Activated T-helper 2 cell treated with anti-CD3 and anti-CD28 coated beads, Interferon-gamma antibody, Interleukin-2, Interleukin-4, amounts not matched to agents 10 μg/mL and 5 μg/mL and 100 μg/mL, durations not matched to agents 14 hours and 24 hours and 36 hours (primary cell): Measurements from ENCODE around the gene GDF2. TPM values are rescaled to one million over a fixed set of nuclear protein-coding genes. Genes with fewer than 3 reads are reported as not detected.

Source experiments
- DNase-seq: peaks from one replicate; pipeline ENCODE4 v3.0.0; 2021; ENCODE audit warnings: low spot score
- H3K27ac Mint-ChIP-seq: one replicate; pipeline ENCODE4 v1.8.0; 2021; ENCODE audit warnings: mixed read lengths
- H3K27me3 Mint-ChIP-seq: one replicate; pipeline ENCODE4 v1.8.0; 2021; ENCODE audit warnings: low read depth, mixed read lengths
- H3K36me3 Mint-ChIP-seq: one replicate; pipeline ENCODE4 v1.8.0; 2021; ENCODE audit warnings: low read depth, mixed read lengths
- H3K4me1 Mint-ChIP-seq: one replicate; pipeline ENCODE4 v1.8.0; 2021; ENCODE audit warnings: low read depth, mixed read lengths
- H3K4me3 Mint-ChIP-seq: one replicate; pipeline ENCODE4 v1.8.0; 2021; ENCODE audit warnings: low read depth, mild to moderate bottlenecking, moderate library complexity, mixed read lengths
- H3K9me3 Mint-ChIP-seq: one replicate; pipeline ENCODE4 v1.8.0; 2021; ENCODE audit warnings: mixed read lengths
- intact Hi-C: fragments of 100-400 bp; cut with micrococcal nuclease; formaldehyde crosslinking; loops from one replicate; pipeline ENCODE4 v1.15.1; 2023
- total RNA-seq: library from RNA; stranded (reverse); gene quantifications from 2 replicates; pipeline ENCODE4 v1.2.3, GENCODE V29; 2022

Gene GDF2
- total RNA-seq, 1 donor from 2014 or later = not detected

- intact Hi-C loops = no loop called here
- peaks cover 2% of the 10 kb centered on the region for H3K4me1 Mint-ChIP-seq
- no peak for DNase-seq
- H3K9me3 Mint-ChIP-seq = no peaks in the 10 kb centered on the region
- no peak overlapping the region for H3K4me3 Mint-ChIP-seq
- no peaks in the 10 kb centered on the region for H3K27me3 Mint-ChIP-seq
- H3K36me3 Mint-ChIP-seq = no peaks in the 10 kb centered on the region
- H3K27ac Mint-ChIP-seq = no peak overlapping the region
These were observed 35.7 kb downstream of the GDF2 start for GRCh38 chr10:47357911-47358310.

- peaks cover 2% of the 10 kb centered on the region for H3K4me1 Mint-ChIP-seq
- no peak overlapping the region for H3K4me3 Mint-ChIP-seq
- H3K9me3 Mint-ChIP-seq = no peaks in the 10 kb centered on the region
- H3K27me3 Mint-ChIP-seq = no peaks in the 10 kb centered on the region
- no peak for DNase-seq
- H3K27ac Mint-ChIP-seq = no peak overlapping the region
- H3K36me3 Mint-ChIP-seq = no peaks in the 10 kb centered on the region
- intact Hi-C loops = no loop called here
These were observed 36.2 kb downstream of the GDF2 start for GRCh38 chr10:47358457-47358856.

- Mint-ChIP-seq H3K27me3 (no peaks in the 10 kb centered on the region), H3K4me3 (no peak overlapping the region), H3K9me3 (no peaks in the 10 kb centered on the region), H3K4me1 (peaks cover 2% of the 10 kb centered on the region), H3K36me3 (no peaks in the 10 kb centered on the region), H3K27ac (no peak overlapping the region)
- no peak for DNase-seq
- intact Hi-C loops = no loop called here
These were observed 36.8 kb downstream of the GDF2 start for GRCh38 chr10:47359101-47359500.

GRCh38 chr10:47359626-47360418 lies 37.6 kb downstream of the GDF2 start:
- Mint-ChIP-seq H3K36me3 (no peaks in the 10 kb centered on the region), H3K27ac (no peak overlapping the region), H3K27me3 (no peaks in the 10 kb centered on the region), H3K4me3 (no peak overlapping the region), H3K9me3 (no peaks in the 10 kb centered on the region), H3K4me1 (peaks cover 2% of the 10 kb centered on the region)
- DNase-seq = no peak
- intact Hi-C loops = no loop called here

GRCh38 chr10:47360419-47361040 lies 38.3 kb downstream of the GDF2 start:
- no peaks in the 10 kb centered on the region for H3K27me3 Mint-ChIP-seq
- H3K4me1 Mint-ChIP-seq = peaks cover 2% of the 10 kb centered on the region
- H3K36me3 Mint-ChIP-seq = no peaks in the 10 kb centered on the region
- intact Hi-C loops = no loop called here
- no peak overlapping the region for H3K4me3 Mint-ChIP-seq
- H3K9me3 Mint-ChIP-seq = no peaks in the 10 kb centered on the region
- DNase-seq = no peak
- H3K27ac Mint-ChIP-seq = no peak overlapping the region

- Mint-ChIP-seq H3K27me3 (no peaks in the 10 kb centered on the region), H3K4me3 (no peak overlapping the region), H3K36me3 (no peaks in the 10 kb centered on the region), H3K27ac (no peak overlapping the region), H3K4me1 (peaks cover 2% of the 10 kb centered on the region), H3K9me3 (no peaks in the 10 kb centered on the region)
- DNase-seq = no peak
- intact Hi-C loops = no loop called here
These were observed 39.0 kb downstream of the GDF2 start for GRCh38 chr10:47361293-47361692.

- H3K36me3 Mint-ChIP-seq = no peaks in the 10 kb centered on the region
- H3K27ac Mint-ChIP-seq = no peak overlapping the region
- intact Hi-C loops = no loop called here
- no peak for DNase-seq
- no peak overlapping the region for H3K4me3 Mint-ChIP-seq
- peaks cover 2% of the 10 kb centered on the region for H3K4me1 Mint-ChIP-seq
- no peaks in the 10 kb centered on the region for H3K9me3 Mint-ChIP-seq
- H3K27me3 Mint-ChIP-seq = no peaks in the 10 kb centered on the region
These were observed 39.9 kb downstream of the GDF2 start for GRCh38 chr10:47362199-47362598.

- Mint-ChIP-seq H3K4me3 (no peak overlapping the region), H3K9me3 (no peaks in the 10 kb centered on the region), H3K27me3 (no peaks in the 10 kb centered on the region), H3K4me1 (peaks cover 2% of the 10 kb centered on the region), H3K27ac (no peak overlapping the region), H3K36me3 (no peaks in the 10 kb centered on the region)
- intact Hi-C loops = no loop called here
- DNase-seq = no peak
These were observed 41.5 kb downstream of the GDF2 start for GRCh38 chr10:47363781-47364180.

GRCh38 chr10:47364366-47364765 lies 42.1 kb downstream of the GDF2 start:
- H3K4me3 Mint-ChIP-seq = no peak overlapping the region
- intact Hi-C loops = no loop called here
- H3K27ac Mint-ChIP-seq = no peak overlapping the region
- no peaks in the 10 kb centered on the region for H3K9me3 Mint-ChIP-seq
- H3K36me3 Mint-ChIP-seq = no peaks in the 10 kb centered on the region
- peaks cover 2% of the 10 kb centered on the region for H3K4me1 Mint-ChIP-seq
- DNase-seq = no peak
- no peaks in the 10 kb centered on the region for H3K27me3 Mint-ChIP-seq

- no peak for DNase-seq
- Mint-ChIP-seq H3K9me3 (no peaks in the 10 kb centered on the region), H3K27ac (no peak overlapping the region), H3K36me3 (no peaks in the 10 kb centered on the region), H3K27me3 (no peaks in the 10 kb centered on the region), H3K4me1 (peaks cover 2% of the 10 kb centered on the region), H3K4me3 (no peak overlapping the region)
- intact Hi-C loops = no loop called here
These were observed 42.7 kb downstream of the GDF2 start for GRCh38 chr10:47364911-47365310.

- no peaks in the 10 kb centered on the region for H3K27me3 Mint-ChIP-seq
- H3K27ac Mint-ChIP-seq = no peak overlapping the region
- H3K4me1 Mint-ChIP-seq = peaks cover 2% of the 10 kb centered on the region
- no peaks in the 10 kb centered on the region for H3K9me3 Mint-ChIP-seq
- no peaks in the 10 kb centered on the region for H3K36me3 Mint-ChIP-seq
- intact Hi-C loops = no loop called here
- no peak overlapping the region for H3K4me3 Mint-ChIP-seq
- DNase-seq = no peak
These were observed 43.4 kb downstream of the GDF2 start for GRCh38 chr10:47365431-47366180.

GRCh38 chr10:47366181-47366631 lies 44.0 kb downstream of the GDF2 start:
- intact Hi-C loops = no loop called here
- H3K36me3 Mint-ChIP-seq = no peaks in the 10 kb centered on the region
- no peaks in the 10 kb centered on the region for H3K4me1 Mint-ChIP-seq
- H3K4me3 Mint-ChIP-seq = no peak overlapping the region
- no peak for DNase-seq
- H3K27ac Mint-ChIP-seq = no peak overlapping the region
- no peaks in the 10 kb centered on the region for H3K27me3 Mint-ChIP-seq
- H3K9me3 Mint-ChIP-seq = no peaks in the 10 kb centered on the region
